GM12878 (cell line): ENCODE measurements around the gene ACE2. TPM values are rescaled to one million over a fixed set of nuclear protein-coding genes. Genes with fewer than 3 reads are reported as not detected.

ENCODE experiments used
- ATAC-seq: fragments of 200-7000 bp; cut with Tn5 transposase; 3 replicates; pipeline ENCODE4 v1.9.1; 2020; ENCODE audit warnings: mild to moderate bottlenecking, moderate library complexity
- BruUV-seq: library from RNA; stranded (reverse); fragments of 400-500 nt; replicated peaks from 2 replicates; lab custom pipeline; 2021; lab: Mats Ljungman, UMichigan
- CTCF ChIA-PET: fragments of 300-600 bp; sonication (Branson Sonifier 250); formaldehyde crosslinking; extraction: SDS; loops from one replicate; lab custom pipeline; 2021; ENCODE audit warnings: inconsistent platforms; lab: Yijun Ruan, JAX
- POLR2A ChIA-PET: fragments of 350-600 bp; formaldehyde crosslinking; extraction: SDS; loops from one replicate; lab custom pipeline; 2021; ENCODE audit warnings: inconsistent platforms; lab: Charles Lee
- RAD21 ChIA-PET: fragments of 300-600 bp; sonication (Branson Sonifier 250); formaldehyde crosslinking; loops from one replicate; lab custom pipeline; 2023; ENCODE audit warnings: antibody characterized with exemption; ENCODE audit not compliant: unreplicated experiment; lab: Charles Lee
- SMC1A ChIA-PET: fragments of 300-600 bp; sonication (Branson Sonifier 250); formaldehyde crosslinking; loops from one replicate; lab custom pipeline; 2023; ENCODE audit not compliant: unreplicated experiment, uncharacterized antibody; lab: Charles Lee
- DNase-seq: peaks from one replicate; pipeline ENCODE4 v3.0.0-alpha.2; 2011; ENCODE audit warnings: low read depth, low spot score
- FAIRE-seq: peaks from 3 replicates; lab custom pipeline; 2011; peaks lifted over from hg19 to GRCh38; lab: Jason Lieb, UNC
- H2AFZ ChIP-seq: 2 replicates; pipeline ENCODE4 v1.6.0; 2011; ENCODE audit warnings: low read depth, low read length, control low read depth; ENCODE audit not compliant: control insufficient read depth
- H3K27ac ChIP-seq: 2 replicates; pipeline ENCODE4 v1.5.1; 2011; ENCODE audit warnings: control low read depth; ENCODE audit not compliant: control insufficient read depth, insufficient read depth
- H3K27me3 ChIP-seq, 2 experiments: replicated peaks in 1 of 2; 2 replicates each; pipeline versions ENCODE4 v1.6.0 to v1.6.1; 2011; ENCODE audit warnings: low read length in 1 of 2; ENCODE audit not compliant: control insufficient read depth in 2 of 2, insufficient read depth in 2 of 2
- H3K36me3 ChIP-seq, 2 experiments: 2 replicates each; pipeline ENCODE4 v1.5.1; 2011; ENCODE audit warnings: low read length in 1 of 2; ENCODE audit not compliant: control insufficient read depth in 2 of 2, insufficient read depth in 2 of 2
- H3K4me1 ChIP-seq: 2 replicates; pipeline ENCODE4 v1.6.1; 2011; ENCODE audit warnings: mild to moderate bottlenecking, low read length, moderate library complexity, mixed read lengths; ENCODE audit not compliant: control insufficient read depth, insufficient read depth
- H3K4me2 ChIP-seq: 2 replicates; pipeline ENCODE4 v1.6.0; 2011; ENCODE audit warnings: control low read depth; ENCODE audit not compliant: control insufficient read depth, insufficient read depth
- H3K4me3 ChIP-seq: fragments of 200-600 bp; sonication (generic); 2 replicates; pipeline ENCODE4 v1.5.1; 2016
- H3K79me2 ChIP-seq: 2 replicates; pipeline ENCODE4 v1.6.0; 2011; ENCODE audit warnings: low read length; ENCODE audit not compliant: control insufficient read depth, insufficient read depth
- H3K9ac ChIP-seq: 2 replicates; pipeline ENCODE4 v1.8.0; 2011; ENCODE audit warnings: low read length, control low read depth, mixed read lengths; ENCODE audit not compliant: control insufficient read depth, insufficient read depth
- H3K9me3 ChIP-seq: replicated peaks from 3 replicates; pipeline ENCODE4 v1.5.1; 2011; ENCODE audit warnings: mild to moderate bottlenecking, low read length; ENCODE audit not compliant: control insufficient read depth, insufficient read depth
- H4K20me1 ChIP-seq: 2 replicates; pipeline ENCODE4 v1.6.0; 2011; ENCODE audit not compliant: control insufficient read depth, insufficient read depth
- BACH1 ChIP-seq: fragments of 450-650 bp; IDR thresholded peaks from 2 replicates; pipeline ENCODE4 v1.6.1; 2017; ENCODE audit warnings: mild to moderate bottlenecking, borderline replicate concordance
- CHD2 ChIP-seq: IDR thresholded peaks from 2 replicates; pipeline ENCODE4 v1.6.1; 2011; ENCODE audit warnings: low read depth, low read length, improper control_type of control experiment, borderline replicate concordance
- EGR1 ChIP-seq, 2 experiments: IDR thresholded peaks; 1 replicate in 1 of 2; 2 replicates in 1 of 2; pipeline ENCODE4 v1.6.1; 2011 to 2012; ENCODE audit warnings: low read depth in 2 of 2, low read length in 2 of 2, borderline replicate concordance in 1 of 2, mild to moderate bottlenecking in 1 of 2, moderate library complexity in 1 of 2
- NRF1 ChIP-seq: conservative IDR thresholded peaks from 2 replicates; pipeline ENCODE4 v1.6.1; 2011; ENCODE audit warnings: mild to moderate bottlenecking, low read depth, low read length, improper control_type of control experiment
- POU2F2 ChIP-seq: IDR thresholded peaks from 3 replicates; pipeline ENCODE4 v1.6.1; 2011; ENCODE audit warnings: low read depth, mild to moderate bottlenecking, low read length, borderline replicate concordance
- RAD21 ChIP-seq: IDR thresholded peaks from 2 replicates; pipeline ENCODE4 v1.6.1; 2011; ENCODE audit warnings: mild to moderate bottlenecking, low read depth, low read length, moderate library complexity; ENCODE audit not compliant: insufficient read depth
- TCF12 ChIP-seq: IDR thresholded peaks from 2 replicates; pipeline ENCODE4 v1.6.1; 2011; ENCODE audit warnings: low read depth, mild to moderate bottlenecking, low read length
- WGBS: methylation state at CpG from one replicate; pipeline ENCODE4 v1.1.6; 2016; ENCODE audit warnings: low lambda C conversion rate; ENCODE audit not compliant: insufficient replicate concordance, insufficient coverage; ENCODE audit errors: missing lambda C conversion rate; 5-methylcytosine and 5-hydroxymethylcytosine counted together
- in situ Hi-C: fragments of 300-500 bp; cut with MboI; formaldehyde crosslinking; loops from 9 replicates; pipeline ENCODE4 v1.14.3; 2018; ENCODE audit warnings: mixed read lengths
- intact Hi-C: fragments of 100-400 bp; cut with micrococcal nuclease; formaldehyde crosslinking; loops from one replicate; pipeline ENCODE4 v1.14.2; 2022; ENCODE audit not compliant: unreplicated experiment
- polyA plus RNA-seq, 11 experiments: library from polyadenylated mRNA; depleted of rRNA in 4 of 11; unstranded in 6 of 11; stranded (reverse) in 5 of 11; fragments of >200 nt; fragmentation: Nextera tagmentation in 4 of 11; fragmentation: Illumina TruSeq in 1 of 11; extraction: Ambion mirVana in 4 of 11; extraction: Trizol in 1 of 11; gene quantifications; 1 replicate in 1 of 11; 2 replicates in 10 of 11; pipeline versions ENCODE4 v1.2.1 to v1.2.3, GENCODE V29; 2011 to 2016; ENCODE audit warnings: inconsistent platforms in 2 of 11, missing spikeins in 2 of 11, low read depth in 1 of 11
- total RNA-seq, 4 experiments: library from RNA; depleted of rRNA in 3 of 4; stranded (reverse); fragments of >200 nt in 3 of 4; fragmentation: Illumina TruSeq in 1 of 4; extraction: Trizol in 1 of 4; gene quantifications; 2 replicates each; pipeline versions ENCODE4 v1.2.1 to v1.2.3, GENCODE V29; 2013 to 2021
- TF ChIP-seq, protein P1 (sequence below): IDR thresholded peaks from 2 replicates; pipeline ENCODE4 v1.6.1; 2011; ENCODE audit warnings: low read depth, low read length, improper control_type of control experiment, borderline replicate concordance

Gene ACE2
- total and polyA plus RNA-seq, 10 of the 15 experiments (the other 5 are each of a cell fraction or from before 2014, with no cell fraction given): 0.04 TPM; not detected in 9

DNA sequence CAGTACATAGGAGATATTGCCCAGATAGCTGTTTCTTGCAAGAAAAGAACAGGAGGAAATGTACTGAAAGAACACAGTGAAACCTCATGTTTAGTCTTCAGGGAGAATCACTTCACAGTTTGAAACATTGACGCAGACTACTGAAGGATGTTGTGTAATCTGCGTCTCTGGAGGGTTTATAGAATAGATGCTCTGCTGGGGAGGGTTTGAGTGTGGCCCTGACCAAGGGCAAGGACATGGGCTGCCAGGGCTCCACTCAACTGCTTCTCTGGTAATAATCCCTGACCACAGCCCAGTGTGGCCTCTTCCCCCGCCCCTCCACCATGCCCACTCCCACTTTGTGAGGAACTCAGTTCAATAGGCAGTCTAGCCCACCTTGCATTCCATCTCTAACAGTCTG lies 15.8 kb upstream of the ACE2 start:
- Histone ChIP-seq H3K4me2 (no peak overlapping the region), H3K9ac (no peak overlapping the region), H3K4me3 (no peak overlapping the region), H2AFZ (no peak overlapping the region), H3K27me3 (peaks cover 2 to 3% of the 10 kb centered on the region in 2 experiments), H3K79me2 (no peaks in the 10 kb centered on the region), H3K9me3 (no peaks in the 10 kb centered on the region), H4K20me1 (no peaks in the 10 kb centered on the region), H3K27ac (no peak overlapping the region), H3K4me1 (no peaks in the 10 kb centered on the region), H3K36me3 (no peaks in the 10 kb centered on the region)
- ChIA-PET CTCF (no interaction called here), RAD21 (no interaction called here), SMC1A (no interaction called here), POLR2A (no interaction called here)
- intact Hi-C loops: no loop called here
- no TSS peak for BruUV-seq
- in situ Hi-C loops: no loop called here
- no peak for ATAC-seq
- DNase-seq: no peak
- WGBS: 70% methylated on average over 3 of the region's 3 CpGs
- FAIRE-seq: no peak
- TF ChIP-seq NRF1 (no peak), RAD21 (no peak), CHD2 (no peak)
- TF ChIP-seq, protein P1, sequence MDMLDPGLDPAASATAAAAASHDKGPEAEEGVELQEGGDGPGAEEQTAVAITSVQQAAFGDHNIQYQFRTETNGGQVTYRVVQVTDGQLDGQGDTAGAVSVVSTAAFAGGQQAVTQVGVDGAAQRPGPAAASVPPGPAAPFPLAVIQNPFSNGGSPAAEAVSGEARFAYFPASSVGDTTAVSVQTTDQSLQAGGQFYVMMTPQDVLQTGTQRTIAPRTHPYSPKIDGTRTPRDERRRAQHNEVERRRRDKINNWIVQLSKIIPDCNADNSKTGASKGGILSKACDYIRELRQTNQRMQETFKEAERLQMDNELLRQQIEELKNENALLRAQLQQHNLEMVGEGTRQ: no peak

DNA sequence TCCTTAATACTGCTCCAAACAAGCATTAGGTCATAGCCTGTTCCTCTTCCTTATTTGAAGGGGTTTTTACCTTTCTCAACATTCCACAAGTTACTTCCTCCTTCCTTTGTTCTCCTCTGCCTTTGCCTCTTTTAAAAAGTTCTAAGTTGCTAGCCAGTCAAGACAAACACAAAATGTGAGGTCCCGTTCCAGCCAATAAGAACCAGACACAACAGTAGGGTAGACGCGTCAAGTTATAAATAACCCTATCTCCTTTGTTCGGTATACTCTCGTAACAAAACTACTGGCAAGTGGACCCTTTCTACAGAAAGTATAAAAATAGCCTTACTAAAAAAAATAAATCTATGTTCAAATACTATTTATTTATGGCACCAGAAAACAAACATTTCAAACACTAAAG lies 6.3 kb upstream of the ACE2 start:
- Histone ChIP-seq H3K4me1 (no peaks in the 10 kb centered on the region), H3K79me2 (no peaks in the 10 kb centered on the region), H4K20me1 (no peaks in the 10 kb centered on the region), H3K9me3 (no peaks in the 10 kb centered on the region), H3K4me2 (no peak overlapping the region), H3K4me3 (no peak overlapping the region), H3K36me3 (no peaks in the 10 kb centered on the region), H3K27me3 (no peaks in the 10 kb centered on the region; a peak in 2 of 4 replicates), H3K27ac (no peak overlapping the region), H3K9ac (no peak overlapping the region), H2AFZ (no peak overlapping the region)
- in situ Hi-C loops: no loop called here
- intact Hi-C loops: no loop called here
- 60% methylated on average over 5 of the region's 5 CpGs for WGBS
- ChIA-PET SMC1A (no interaction called here), CTCF (no interaction called here), RAD21 (no interaction called here), POLR2A (no interaction called here)
- no TSS peak for BruUV-seq
- FAIRE-seq (no peak), DNase-seq (no peak), ATAC-seq (no peak)
- TF ChIP-seq EGR1 (IDR thresholded peaks at IDR 0.05; ENCODE audit: borderline replicate concordance in 1 of 2, low read depth in 2 of 2, low read length in 2 of 2): no peak
- TF ChIP-seq TCF12: no peak
- TF ChIP-seq BACH1: no peak
- no peak for TF ChIP-seq POU2F2
